Upper lobe of right lung (tissue), 1 donor: ENCODE measurements around the gene KLHL26. TPM values are rescaled to one million over a fixed set of nuclear protein-coding genes. Genes with fewer than 3 reads are reported as not detected.

ENCODE experiments used
- ATAC-seq: fragments of 200-7000 bp; cut with Tn5 transposase; one replicate; pipeline ENCODE4 v1.9.1; 2020; ENCODE audit warnings: mild to moderate bottlenecking, moderate library complexity
- DNase-seq: peaks from one replicate; pipeline ENCODE4 v3.0.0-alpha.2; 2020
- H3K27ac ChIP-seq: fragments of 200-600 bp; one replicate; pipeline ENCODE4 v1.8.0; 2022
- H3K27me3 ChIP-seq: fragments of 200-600 bp; one replicate; pipeline ENCODE4 v1.8.0; 2022; ENCODE audit warnings: mild to moderate bottlenecking
- H3K36me3 ChIP-seq: fragments of 200-600 bp; one replicate; pipeline ENCODE4 v1.8.0; 2022
- H3K4me1 ChIP-seq: fragments of 200-600 bp; one replicate; pipeline ENCODE4 v1.8.0; 2022
- H3K4me3 ChIP-seq: fragments of 200-600 bp; one replicate; pipeline ENCODE4 v1.8.0; 2022; ENCODE audit warnings: mild to moderate bottlenecking
- H3K9me3 ChIP-seq: fragments of 200-600 bp; one replicate; pipeline ENCODE4 v1.8.0; 2022
- CTCF ChIP-seq: fragments of 200-600 bp; IDR thresholded peaks from one replicate; pipeline ENCODE4 v1.8.0; 2022; ENCODE audit warnings: antibody characterized with exemption
- intact Hi-C: fragments of 100-400 bp; cut with DNase I; formaldehyde crosslinking; loops from one replicate; pipeline ENCODE4 v1.11.0; 2022
- total RNA-seq: library from RNA; stranded (reverse); fragmentation: NEBNext Ultra II Directional; extraction: Animal tissue kit (Norgen Biotek cat#: 25700); gene quantifications from one replicate; pipeline ENCODE4 v1.2.1, GENCODE V29; 2021
- donor health status: DM: no; HTN: yes; CAD: no; lungs with severe emphysema.

The KLHL26 gene
- total RNA-seq, 1 donor from 2014 or later, result 11.8 TPM

- intact Hi-C loops, result no loop called here
- Histone ChIP-seq H3K9me3 (no peaks in the 10 kb centered on the region), H3K4me3 (no peak overlapping the region), H3K27ac (no peak overlapping the region), H3K4me1 (peaks cover 35% of the 10 kb centered on the region), H3K27me3 (peaks cover 92% of the 10 kb centered on the region), H3K36me3 (no peaks in the 10 kb centered on the region)
- TF ChIP-seq CTCF, result no peak
- ATAC-seq (no peak), DNase-seq (no peak)
Measured at GRCh38 chr19:18611327-18612050, 25.3 kb upstream of the KLHL26 start.

- DNase-seq (no peak), ATAC-seq (no peak)
- H3K36me3 ChIP-seq, result no peaks in the 10 kb centered on the region
- H3K27ac ChIP-seq, result no peak overlapping the region
- no peaks in the 10 kb centered on the region for H3K9me3 ChIP-seq
- H3K4me1 ChIP-seq, result peaks cover 34% of the 10 kb centered on the region
- TF ChIP-seq CTCF, result no peak
- peaks cover 90% of the 10 kb centered on the region for H3K27me3 ChIP-seq
- intact Hi-C loops, result no loop called here
- peak overlapping the region; percentile 31 for H3K4me3 ChIP-seq
Measured at GRCh38 chr19:18612051-18612771, 24.6 kb upstream of the KLHL26 start.

- ATAC-seq, result peak; percentile 4
- H3K27me3 ChIP-seq, result peaks cover 82% of the 10 kb centered on the region
- no peak for DNase-seq
- peak within 1 kb of the TSS; percentile 31 for H3K4me3 ChIP-seq
- H3K9me3 ChIP-seq, result no peaks in the 10 kb centered on the region
- intact Hi-C loops, result no loop called here
- no peak for TF ChIP-seq CTCF
- H3K36me3 ChIP-seq, result no peaks in the 10 kb centered on the region
- no peak within 1 kb of the TSS for H3K27ac ChIP-seq
- peaks cover 26% of the 10 kb centered on the region for H3K4me1 ChIP-seq
Measured at GRCh38 chr19:18612772-18613588, 23.8 kb upstream of the KLHL26 start, which contains the start of gene TMEM59L. Gene TMEM59L, plus strand, starts transcription at chr19:18612870. Its CDS starts 89 bp downstream, at chr19:18612959.

- Histone ChIP-seq H3K4me3 (no peak overlapping the region), H3K9me3 (no peaks in the 10 kb centered on the region), H3K4me1 (peaks cover 25% of the 10 kb centered on the region), H3K36me3 (no peaks in the 10 kb centered on the region), H3K27ac (no peak overlapping the region), H3K27me3 (peaks cover 75% of the 10 kb centered on the region)
- DNase-seq, result no peak
- TF ChIP-seq CTCF, result no peak
- ATAC-seq, result no peak
- intact Hi-C loops, result no loop called here
Measured at GRCh38 chr19:18613589-18614234, 23.1 kb upstream of the KLHL26 start.

GRCh38 chr19:18616023-18616422 lies 20.8 kb upstream of the KLHL26 start:
- Histone ChIP-seq H3K27ac (no peak overlapping the region), H3K27me3 (peaks cover 51% of the 10 kb centered on the region), H3K4me1 (peaks cover 16% of the 10 kb centered on the region), H3K9me3 (no peaks in the 10 kb centered on the region), H3K4me3 (no peak overlapping the region), H3K36me3 (no peaks in the 10 kb centered on the region)
- no peak for TF ChIP-seq CTCF
- DNase-seq, result no peak
- ATAC-seq, result no peak
- intact Hi-C loops, result no loop called here
